Naive thymus-derived CD4-positive, alpha-beta T cell (primary cell): ENCODE measurements around the gene FBXO47. TPM values are rescaled to one million over a fixed set of nuclear protein-coding genes. Genes with fewer than 3 reads are reported as not detected.

Source experiments
- ATAC-seq: fragments of 150-1000 bp; cut with Tn5 transposase; 2 replicates; pipeline ENCODE4 v1.10.0; 2021; ENCODE audit warnings: mild to moderate bottlenecking, moderate library complexity
- CTCF ChIA-PET: fragments of 350-600 bp; sonication (Branson Sonifier 250); formaldehyde crosslinking; loops from one replicate; lab custom pipeline; 2021; ENCODE audit warnings: antibody characterized with exemption; lab: Charles Lee
- POLR2A ChIA-PET: fragments of 350-600 bp; sonication (Branson Sonifier 250); formaldehyde crosslinking; loops from one replicate; lab custom pipeline; 2021; ENCODE audit warnings: antibody characterized with exemption, inconsistent platforms; lab: Charles Lee
- DNase-seq, 9 donors: peaks; one replicate each; pipeline versions ENCODE4 v3.0.0 to v3.0.0-alpha.2; 2020 to 2022; ENCODE audit warnings: mixed read lengths in 1 of 9
- H3K27ac ChIP-seq: one replicate; pipeline ENCODE4 v1.7.0; 2013; ENCODE audit warnings: mild to moderate bottlenecking, low read depth, low read length, moderate library complexity
- H3K27me3 ChIP-seq, 2 donors: one replicate each; pipeline ENCODE4 v1.7.0; 2013; ENCODE audit warnings: low read length in 2 of 2, mild to moderate bottlenecking in 2 of 2, moderate library complexity in 2 of 2; ENCODE audit not compliant: control insufficient read depth in 2 of 2, insufficient read depth in 2 of 2
- H3K36me3 ChIP-seq, 3 experiments: 1 replicate in 2 of 3; 2 replicates in 1 of 3; pipeline ENCODE4 v1.7.0; 2013; ENCODE audit warnings: low read length in 3 of 3, mild to moderate bottlenecking in 3 of 3, moderate library complexity in 1 of 3; ENCODE audit not compliant: insufficient read depth in 3 of 3, control insufficient read depth in 2 of 3
- H3K4me1 ChIP-seq, 2 donors: one replicate each; pipeline ENCODE4 v1.7.0; 2013; ENCODE audit warnings: low read length in 2 of 2, mild to moderate bottlenecking in 2 of 2, moderate library complexity in 1 of 2; ENCODE audit not compliant: control insufficient read depth in 2 of 2, insufficient read depth in 2 of 2
- H3K4me3 ChIP-seq: 2 replicates; pipeline ENCODE4 v1.7.0; 2013; ENCODE audit warnings: mild to moderate bottlenecking, low read length
- H3K9me3 ChIP-seq, 3 experiments: 1 replicate in 2 of 3; 2 replicates in 1 of 3; pipeline ENCODE4 v1.7.0; 2013; ENCODE audit warnings: low read length in 3 of 3; ENCODE audit not compliant: control insufficient read depth in 2 of 3
- H3K27ac Mint-ChIP-seq, 9 donors: one replicate each; pipeline ENCODE4 v1.8.0; 2020 to 2022; ENCODE audit warnings: mixed read lengths in 9 of 9, mild to moderate bottlenecking in 8 of 9, moderate library complexity in 5 of 9, inconsistent platforms in 2 of 9
- H3K27me3 Mint-ChIP-seq, 5 donors: one replicate each; pipeline ENCODE4 v1.8.0; 2021 to 2022; ENCODE audit warnings: mixed read lengths in 5 of 5, mild to moderate bottlenecking in 1 of 5
- H3K36me3 Mint-ChIP-seq, 5 donors: one replicate each; pipeline ENCODE4 v1.8.0; 2020 to 2022; ENCODE audit warnings: mixed read lengths in 5 of 5, mild to moderate bottlenecking in 3 of 5, inconsistent platforms in 1 of 5
- H3K4me1 Mint-ChIP-seq, 7 donors: one replicate each; pipeline ENCODE4 v1.8.0; 2020 to 2022; ENCODE audit warnings: mixed read lengths in 7 of 7, mild to moderate bottlenecking in 3 of 7, inconsistent platforms in 1 of 7
- H3K4me3 Mint-ChIP-seq, 10 donors: one replicate each; pipeline ENCODE4 v1.8.0; 2020 to 2022; ENCODE audit warnings: mild to moderate bottlenecking in 10 of 10, mixed read lengths in 10 of 10, moderate library complexity in 6 of 10, inconsistent platforms in 2 of 10
- H3K9me3 Mint-ChIP-seq, 11 donors: one replicate each; pipeline ENCODE4 v1.8.0; 2020 to 2022; ENCODE audit warnings: mixed read lengths in 11 of 11, mild to moderate bottlenecking in 4 of 11, inconsistent platforms in 1 of 11, moderate library complexity in 1 of 11
- intact Hi-C, 2 donors: fragments of 100-400 bp; cut with micrococcal nuclease; formaldehyde crosslinking; loops; one replicate each; pipeline ENCODE4 v1.15.1; 2023
- polyA plus RNA-seq, 2 donors: library from polyadenylated mRNA; unstranded; fragments of 300-500 nt; fragmentation: Illumina TruSeq; gene quantifications; one replicate each; pipeline ENCODE4 v1.2.3, GENCODE V29; 2021
- total RNA-seq, 6 experiments: library from RNA in 5 of 6; stranded (reverse) in 5 of 6; gene quantifications; 1 replicate in 5 of 6; 2 replicates in 1 of 6; pipeline ENCODE4 v1.2.3 and lab custom pipeline; 2021 to 2026

FBXO47 gene
- total and polyA plus RNA-seq, 7 experiments from 2014 or later: not detected

- ChIA-PET CTCF (interaction anchor here (0.6 to 1.7 kb wide), 5 partner anchors 8 to 571 kb away, joined by 3 to 11 read pairs (median 3); no protein-coding TSS in a partner anchor), POLR2A (interaction anchor here (0.5 to 2.8 kb wide), 6 partner anchors 12 to 269 kb away, joined by 3 to 18 read pairs (median 6); partner anchors contain the start of genes LASP1 and RPL23)
- H3K27me3 ChIP-seq: no peaks in the 10 kb centered on the region
- Mint-ChIP-seq H3K4me1 (peaks cover 43 to 89% (median 79%) of the 10 kb centered on the region in 7 donors), H3K9me3 (peaks cover 0 to 2% (median 0%) of the 10 kb centered on the region in 11 donors), H3K4me3 (peak overlapping the region in 4 of 10 donors; percentile 12 to 72 (median 48)), H3K27ac (peak overlapping the region; percentile 54 to 95 (median 88)), H3K27me3 (no peaks in the 10 kb centered on the region), H3K36me3 (peaks cover 0 to 44% (median 5%) of the 10 kb centered on the region in 5 donors)
- H3K4me3 ChIP-seq: no peak overlapping the region
- H3K27ac ChIP-seq: peak overlapping the region; percentile 52
- H3K9me3 ChIP-seq: no peaks in the 10 kb centered on the region
- ATAC-seq (peak; percentile 40), DNase-seq (no peak)
- H3K4me1 ChIP-seq: peaks cover 80 to 90% of the 10 kb centered on the region in 2 donors
- intact Hi-C loops: no loop called here
- H3K36me3 ChIP-seq: peaks cover 4 to 47% (median 6%) of the 10 kb centered on the region in 3 experiments
Measured at GRCh38 chr17:38893607-38894006, 73.6 kb downstream of the FBXO47 start.

DNA sequence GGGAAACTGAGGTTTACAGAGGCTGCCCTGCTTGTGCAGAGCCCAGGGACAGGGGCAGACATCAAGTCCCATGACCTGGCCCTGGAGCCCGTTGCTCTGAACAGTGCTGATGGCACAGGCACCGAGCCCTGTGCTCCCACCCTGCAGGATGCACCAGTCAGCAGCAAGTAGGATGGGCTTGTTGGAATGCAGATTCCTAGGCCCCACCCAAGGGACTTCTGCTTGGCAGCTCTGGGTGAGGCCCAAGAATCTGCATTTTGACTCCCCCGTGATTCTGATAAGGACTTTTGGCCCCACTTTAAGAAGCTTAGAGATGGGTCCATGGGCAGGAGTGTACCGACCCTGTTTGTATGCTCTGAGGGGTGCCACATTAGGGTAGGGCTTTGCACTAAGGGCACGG, 74.1 kb downstream of the FBXO47 start:
- no peak for DNase-seq
- Mint-ChIP-seq H3K36me3 (peaks cover 0 to 39% (median 5%) of the 10 kb centered on the region in 5 donors), H3K9me3 (peaks cover 0 to 2% (median 0%) of the 10 kb centered on the region in 11 donors), H3K27me3 (no peaks in the 10 kb centered on the region), H3K27ac (peak overlapping the region; percentile 54 to 95 (median 88)), H3K4me3 (peak overlapping the region in 4 of 10 donors; percentile 14 to 72 (median 48)), H3K4me1 (peaks cover 42 to 89% (median 77%) of the 10 kb centered on the region in 7 donors)
- H3K4me3 ChIP-seq: no peak overlapping the region
- H3K4me1 ChIP-seq: peaks cover 78 to 85% of the 10 kb centered on the region in 2 donors
- ChIA-PET CTCF (interaction anchor here (0.6 to 1.7 kb wide), 4 partner anchors 9 to 572 kb away, joined by 3 to 11 read pairs (median 4); no protein-coding TSS in a partner anchor), POLR2A (interaction anchor here (0.5 to 2.8 kb wide), 7 partner anchors 8 to 269 kb away, joined by 3 to 18 read pairs (median 5); partner anchors contain the start of genes LASP1 and RPL23)
- no peaks in the 10 kb centered on the region for H3K27me3 ChIP-seq
- H3K9me3 ChIP-seq: no peaks in the 10 kb centered on the region
- H3K27ac ChIP-seq: peak overlapping the region; percentile 67
- peaks cover 4 to 50% (median 6%) of the 10 kb centered on the region in 3 experiments for H3K36me3 ChIP-seq
- no peak for ATAC-seq
- intact Hi-C loops: no loop called here

DNA sequence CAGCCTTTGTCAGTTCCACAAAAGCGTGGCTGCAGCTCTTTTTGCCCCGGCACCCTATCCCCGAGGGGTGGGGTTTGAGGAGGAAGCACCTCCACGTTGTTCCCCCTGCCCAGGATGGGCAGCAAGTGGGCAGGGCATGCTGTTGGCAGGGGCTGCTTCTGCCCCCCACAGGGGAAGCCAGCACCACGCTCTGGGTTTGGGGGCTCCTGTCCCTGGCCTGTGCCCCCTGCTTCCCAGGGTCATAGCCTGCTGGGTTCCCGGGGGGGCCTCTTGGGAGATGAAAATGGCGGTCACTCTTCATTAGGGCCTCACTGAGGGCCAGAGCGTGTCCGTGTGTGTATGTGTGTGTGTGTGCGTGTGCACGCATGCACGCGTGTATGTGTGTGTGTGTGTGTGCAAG, 74.6 kb downstream of the FBXO47 start:
- DNase-seq: no peak
- H3K9me3 ChIP-seq: no peaks in the 10 kb centered on the region
- ChIA-PET CTCF (no interaction called here), POLR2A (interaction anchor here (0.9 to 2.8 kb wide), 5 partner anchors 8 to 39 kb away, joined by 3 to 18 read pairs (median 6); partner anchors contain the start of genes LASP1 and RPL23)
- Mint-ChIP-seq H3K9me3 (peaks cover 0 to 2% (median 0%) of the 10 kb centered on the region in 11 donors), H3K36me3 (peaks cover 0 to 37% (median 5%) of the 10 kb centered on the region in 5 donors), H3K27me3 (no peaks in the 10 kb centered on the region), H3K4me3 (peak overlapping the region in 5 of 10 donors; percentile 39 to 73 (median 71)), H3K4me1 (peaks cover 38 to 89% (median 75%) of the 10 kb centered on the region in 7 donors), H3K27ac (peak overlapping the region in 7 of 9 donors; percentile 63 to 97 (median 90))
- intact Hi-C loops: no loop called here
- H3K4me1 ChIP-seq: peaks cover 76 to 80% of the 10 kb centered on the region in 2 donors
- H3K27ac ChIP-seq: peak overlapping the region; percentile 67
- H3K4me3 ChIP-seq: no peak overlapping the region
- peaks cover 4 to 54% (median 6%) of the 10 kb centered on the region in 3 experiments for H3K36me3 ChIP-seq
- ATAC-seq: no peak
- H3K27me3 ChIP-seq: no peaks in the 10 kb centered on the region

- ATAC-seq (no peak), DNase-seq (no peak)
- H3K27ac Mint-ChIP-seq: peak overlapping the region; percentile 53 to 97 (median 91)
- peaks cover 0 to 31% (median 5%) of the 10 kb centered on the region in 5 donors for H3K36me3 Mint-ChIP-seq
- no peaks in the 10 kb centered on the region for H3K27me3 Mint-ChIP-seq
- ChIA-PET CTCF (interaction anchor here (1.1 to 1.3 kb wide), 3 partner anchors 23 to 261 kb away, joined by 3 to 4 read pairs (median 4); partner anchors contain the start of genes LASP1 and RPL23), POLR2A (interaction anchor here (0.6 to 1.3 kb wide), 8 partner anchors 9 to 262 kb away, joined by 3 to 7 read pairs (median 3); partner anchors contain the start of gene LASP1)
- H3K9me3 Mint-ChIP-seq: peaks cover 0 to 2% (median 0%) of the 10 kb centered on the region in 11 donors
- no peaks in the 10 kb centered on the region for H3K9me3 ChIP-seq
- peak overlapping the region; percentile 67 for H3K27ac ChIP-seq
- intact Hi-C loops: no loop called here
- peaks cover 75 to 76% of the 10 kb centered on the region in 2 donors for H3K4me1 ChIP-seq
- no peaks in the 10 kb centered on the region for H3K27me3 ChIP-seq
- peaks cover 36 to 89% (median 75%) of the 10 kb centered on the region in 7 donors for H3K4me1 Mint-ChIP-seq
- H3K4me3 Mint-ChIP-seq: peak overlapping the region in 9 of 10 donors; percentile 6 to 78 (median 68)
- peaks cover 4 to 54% (median 6%) of the 10 kb centered on the region in 3 experiments for H3K36me3 ChIP-seq
- no peak overlapping the region for H3K4me3 ChIP-seq
Measured at GRCh38 chr17:38892083-38892482, 75.1 kb downstream of the FBXO47 start.

DNA sequence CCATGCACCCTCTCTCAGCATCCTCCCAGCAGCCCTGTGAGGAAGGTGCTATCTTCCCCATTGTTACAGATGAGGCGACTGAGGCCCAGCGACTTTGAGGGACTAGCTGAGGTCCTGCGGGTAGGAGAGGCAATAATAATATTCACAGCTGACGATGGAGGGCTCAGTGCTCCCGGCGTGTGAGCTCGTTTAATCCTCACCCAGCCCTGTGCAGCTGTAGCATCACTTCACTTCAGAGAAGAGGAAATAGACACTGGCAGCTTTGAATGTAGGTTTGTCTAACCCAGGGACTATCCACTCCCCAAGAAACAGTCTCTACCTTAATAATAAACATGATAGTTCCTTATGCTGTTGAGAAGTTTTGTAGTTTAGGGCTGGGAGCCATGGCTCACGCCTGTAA, 75.8 kb downstream of the FBXO47 start:
- peaks cover 39 to 89% (median 75%) of the 10 kb centered on the region in 7 donors for H3K4me1 Mint-ChIP-seq
- H3K9me3 ChIP-seq: no peaks in the 10 kb centered on the region
- ChIA-PET POLR2A (interaction anchor here (0.5 to 1.3 kb wide), 7 partner anchors 11 to 262 kb away, joined by 3 to 7 read pairs (median 3); partner anchors contain the start of gene LASP1), CTCF (interaction anchor here (0.5 to 1.3 kb wide), 7 partner anchors 19 to 261 kb away, joined by 3 to 4 read pairs (median 3); partner anchors contain the start of genes LASP1 and RPL23)
- ATAC-seq (peak; percentile 78), DNase-seq (peak in 6 of 9 donors; percentile 16 to 55 (median 44))
- H3K4me1 ChIP-seq: peaks cover 72 to 76% of the 10 kb centered on the region in 2 donors
- H3K27ac Mint-ChIP-seq: peak overlapping the region; percentile 53 to 97 (median 91)
- H3K9me3 Mint-ChIP-seq: peaks cover 0 to 2% (median 0%) of the 10 kb centered on the region in 11 donors
- no peaks in the 10 kb centered on the region for H3K27me3 ChIP-seq
- H3K36me3 Mint-ChIP-seq: peaks cover 0 to 27% (median 5%) of the 10 kb centered on the region in 5 donors
- intact Hi-C loops: loop anchor here in 1 of 2 donors (2.0 kb wide), 1 partner anchor 21 kb away; the partner anchor contains the start of gene LASP1
- peak overlapping the region; percentile 6 to 78 (median 62) for H3K4me3 Mint-ChIP-seq
- H3K27me3 Mint-ChIP-seq: no peaks in the 10 kb centered on the region
- H3K27ac ChIP-seq: peak overlapping the region; percentile 67
- H3K4me3 ChIP-seq: no peak overlapping the region
- peaks cover 4 to 50% (median 6%) of the 10 kb centered on the region in 3 experiments for H3K36me3 ChIP-seq

DNA sequence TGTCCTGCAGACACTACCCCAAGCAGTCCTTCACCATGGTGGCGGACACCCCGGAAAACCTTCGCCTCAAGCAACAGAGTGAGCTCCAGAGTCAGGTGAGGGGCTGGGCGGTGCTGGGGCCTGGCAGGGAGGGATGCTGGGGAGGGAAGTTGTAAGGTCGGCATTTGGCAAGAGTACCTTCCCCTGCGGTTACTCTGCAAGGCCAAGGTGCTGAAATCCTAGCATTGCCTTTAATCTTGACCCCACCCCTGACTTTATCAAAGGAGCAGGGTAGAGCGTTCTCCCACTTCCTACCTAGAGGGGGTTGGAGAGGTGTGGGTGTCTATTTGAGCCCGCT, 76.8 kb downstream of the FBXO47 start:
- Histone ChIP-seq H3K9me3 (no peaks in the 10 kb centered on the region), H3K36me3 (peaks cover 0 to 40% (median 6%) of the 10 kb centered on the region in 3 experiments), H3K4me1 (peaks cover 72 to 82% of the 10 kb centered on the region in 2 donors), H3K4me3 (no peak overlapping the region), H3K27ac (peak overlapping the region; percentile 67), H3K27me3 (no peaks in the 10 kb centered on the region)
- H3K27ac Mint-ChIP-seq: peak overlapping the region; percentile 64 to 96 (median 90)
- ATAC-seq: peak; percentile 21
- peaks cover 0 to 3% (median 0%) of the 10 kb centered on the region in 11 donors for H3K9me3 Mint-ChIP-seq
- ChIA-PET CTCF (interaction anchor here (1.0 kb wide), 1 partner anchor 18 kb away, joined by 3 read pairs; no protein-coding TSS in a partner anchor), POLR2A (interaction anchor here (0.7 to 2.0 kb wide), 4 partner anchors 8 to 27 kb away, joined by 3 to 5 read pairs (median 5); partner anchors contain the start of gene LASP1)
- no peaks in the 10 kb centered on the region for H3K27me3 Mint-ChIP-seq
- peaks cover 50 to 94% (median 80%) of the 10 kb centered on the region in 7 donors for H3K4me1 Mint-ChIP-seq
- DNase-seq: peak in 2 of 9 donors; percentile 19 to 22
- H3K4me3 Mint-ChIP-seq: peak overlapping the region in 9 of 10 donors; percentile 54 to 74 (median 69)
- intact Hi-C loops: loop anchor here in 1 of 2 donors (2.0 kb wide), 1 partner anchor 20 kb away; the partner anchor contains the start of gene LASP1
- peaks cover 0 to 26% (median 9%) of the 10 kb centered on the region in 5 donors for H3K36me3 Mint-ChIP-seq
